Activated T-helper 9 cell treated with anti-CD3 and anti-CD28 coated beads, Interleukin-2, amount 50 U/mL, for 16 hours (primary cell): Measurements from ENCODE around the gene HEY2.
"Not testable (repeated sequence)": the region's sequence is repeated elsewhere in the genome, so short reads cannot be mapped to it uniquely, and the experiment has no call there.

ENCODE experiments used
- DNase-seq: peaks from one replicate; pipeline ENCODE4 v3.0.0-alpha.2; 2020; ENCODE audit warnings: low read depth

Gene HEY2

GRCh38 chr6:125797120-125797885 lies 47.9 kb downstream of the HEY2 start:
- DNase-seq = no peak

GRCh38 chr6:125797886-125798444 lies 48.5 kb downstream of the HEY2 start:
- no peak for DNase-seq

- DNase-seq = no peak
Observed at GRCh38 chr6:125798734-125799508, 49.5 kb downstream of the HEY2 start.

- no peak for DNase-seq
Observed at GRCh38 chr6:125802383-125802782, 53.0 kb downstream of the HEY2 start.

GRCh38 chr6:125802943-125803377 lies 53.5 kb downstream of the HEY2 start:
- DNase-seq = no peak

GRCh38 chr6:125804264-125804663 lies 54.8 kb downstream of the HEY2 start:
- DNase-seq = peak; percentile 13

- not testable (repeated sequence) for DNase-seq
Observed at GRCh38 chr6:125804866-125805425, 55.5 kb downstream of the HEY2 start.

- no peak for DNase-seq
Observed at GRCh38 chr6:125806813-125807212, 57.4 kb downstream of the HEY2 start.

GRCh38 chr6:125807293-125807692 lies 57.9 kb downstream of the HEY2 start:
- no peak for DNase-seq

GRCh38 chr6:125808060-125808459 lies 58.6 kb downstream of the HEY2 start:
- DNase-seq = no peak

- DNase-seq = no peak
Observed at GRCh38 chr6:125808591-125808990, 59.2 kb downstream of the HEY2 start.

- no peak for DNase-seq
Observed at GRCh38 chr6:125809570-125810170, 60.2 kb downstream of the HEY2 start.

GRCh38 chr6:125810445-125810844 lies 61.0 kb downstream of the HEY2 start:
- no peak for DNase-seq
